B cell (primary cell): Measurements from ENCODE around the gene SRBD1.

Experiments used
- EZH2 ChIP-seq: IDR thresholded peaks from 2 replicates; pipeline ENCODE4 v1.6.1; 2012; ENCODE audit warnings: borderline replicate concordance, low read depth, mild to moderate bottlenecking, moderate library complexity, low read length; ENCODE audit not compliant: insufficient read depth, poor library complexity, severe bottlenecking
- TF ChIP-seq, protein P1 (sequence below): fragments of 200-600 bp; IDR thresholded peaks from one replicate; pipeline ENCODE4 v1.8.0; 2022; ENCODE audit warnings: antibody characterized with exemption, mild to moderate bottlenecking

GRCh38 chr2:45623098-45623497 is 12.0 kb upstream of the SRBD1 start:
- no peak for TF ChIP-seq EZH2
- TF ChIP-seq, protein P1, sequence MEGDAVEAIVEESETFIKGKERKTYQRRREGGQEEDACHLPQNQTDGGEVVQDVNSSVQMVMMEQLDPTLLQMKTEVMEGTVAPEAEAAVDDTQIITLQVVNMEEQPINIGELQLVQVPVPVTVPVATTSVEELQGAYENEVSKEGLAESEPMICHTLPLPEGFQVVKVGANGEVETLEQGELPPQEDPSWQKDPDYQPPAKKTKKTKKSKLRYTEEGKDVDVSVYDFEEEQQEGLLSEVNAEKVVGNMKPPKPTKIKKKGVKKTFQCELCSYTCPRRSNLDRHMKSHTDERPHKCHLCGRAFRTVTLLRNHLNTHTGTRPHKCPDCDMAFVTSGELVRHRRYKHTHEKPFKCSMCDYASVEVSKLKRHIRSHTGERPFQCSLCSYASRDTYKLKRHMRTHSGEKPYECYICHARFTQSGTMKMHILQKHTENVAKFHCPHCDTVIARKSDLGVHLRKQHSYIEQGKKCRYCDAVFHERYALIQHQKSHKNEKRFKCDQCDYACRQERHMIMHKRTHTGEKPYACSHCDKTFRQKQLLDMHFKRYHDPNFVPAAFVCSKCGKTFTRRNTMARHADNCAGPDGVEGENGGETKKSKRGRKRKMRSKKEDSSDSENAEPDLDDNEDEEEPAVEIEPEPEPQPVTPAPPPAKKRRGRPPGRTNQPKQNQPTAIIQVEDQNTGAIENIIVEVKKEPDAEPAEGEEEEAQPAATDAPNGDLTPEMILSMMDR: no peak
